Measurements from ENCODE around the gene TMEM200A.

DNA sequence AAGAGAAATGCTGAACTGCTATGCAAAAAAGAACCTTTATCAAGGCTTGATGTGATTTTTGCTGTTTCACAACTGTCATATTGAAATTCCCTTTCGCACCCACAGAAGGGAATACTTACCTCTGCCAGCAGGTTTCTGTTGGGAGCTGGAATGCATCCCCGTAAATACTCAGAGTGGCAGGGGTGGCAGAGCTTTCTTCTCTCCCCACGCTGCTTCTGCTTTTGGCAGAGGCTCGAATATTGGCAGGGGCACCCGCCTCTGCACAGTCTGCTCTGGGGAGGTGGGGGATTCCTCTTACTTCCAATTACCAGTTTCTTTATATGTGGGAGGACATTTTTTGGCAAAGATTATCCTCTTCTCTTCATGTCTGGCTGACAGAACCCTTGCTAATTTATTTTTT, 28.4 kb downstream of the TMEM200A start:
- TF ChIP-seq, protein P1, sequence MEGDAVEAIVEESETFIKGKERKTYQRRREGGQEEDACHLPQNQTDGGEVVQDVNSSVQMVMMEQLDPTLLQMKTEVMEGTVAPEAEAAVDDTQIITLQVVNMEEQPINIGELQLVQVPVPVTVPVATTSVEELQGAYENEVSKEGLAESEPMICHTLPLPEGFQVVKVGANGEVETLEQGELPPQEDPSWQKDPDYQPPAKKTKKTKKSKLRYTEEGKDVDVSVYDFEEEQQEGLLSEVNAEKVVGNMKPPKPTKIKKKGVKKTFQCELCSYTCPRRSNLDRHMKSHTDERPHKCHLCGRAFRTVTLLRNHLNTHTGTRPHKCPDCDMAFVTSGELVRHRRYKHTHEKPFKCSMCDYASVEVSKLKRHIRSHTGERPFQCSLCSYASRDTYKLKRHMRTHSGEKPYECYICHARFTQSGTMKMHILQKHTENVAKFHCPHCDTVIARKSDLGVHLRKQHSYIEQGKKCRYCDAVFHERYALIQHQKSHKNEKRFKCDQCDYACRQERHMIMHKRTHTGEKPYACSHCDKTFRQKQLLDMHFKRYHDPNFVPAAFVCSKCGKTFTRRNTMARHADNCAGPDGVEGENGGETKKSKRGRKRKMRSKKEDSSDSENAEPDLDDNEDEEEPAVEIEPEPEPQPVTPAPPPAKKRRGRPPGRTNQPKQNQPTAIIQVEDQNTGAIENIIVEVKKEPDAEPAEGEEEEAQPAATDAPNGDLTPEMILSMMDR (IDR thresholded peaks at IDR 0.05) = no peak
- TF ChIP-seq POLR2AphosphoS5 (IDR thresholded peaks at IDR 0.05) (no peak), POLR2A (IDR thresholded peaks at IDR 0.05) (no peak)
